Left lung (tissue), 10 donors: ENCODE results near the gene TNK2. TPM values are rescaled to one million over a fixed set of nuclear protein-coding genes. Genes with fewer than 3 reads are reported as not detected.
"Not testable (repeated sequence)": the region's sequence is repeated elsewhere in the genome, so short reads cannot be mapped to it uniquely, and the experiment has no call there.

Source experiments
- ATAC-seq: fragments of 200-7000 bp; cut with Tn5 transposase; one replicate; pipeline ENCODE4 v1.9.1; 2020; ENCODE audit warnings: moderate library complexity
- DNase-seq, 4 donors: peaks; one replicate each; pipeline ENCODE4 v3.0.0-alpha.2; 2013 to 2020
- H3K27ac ChIP-seq, 2 donors: fragments of 200-600 bp; sonication (generic) in 1 of 2; one replicate each; pipeline versions ENCODE4 v1.5.0 to v1.8.0; 2020 to 2021
- H3K27me3 ChIP-seq, 2 donors: fragments of 200-600 bp; sonication (generic) in 1 of 2; one replicate each; pipeline versions ENCODE4 v1.5.0 to v1.8.0; 2020 to 2021
- H3K36me3 ChIP-seq, 2 donors: fragments of 200-600 bp; sonication (generic) in 1 of 2; one replicate each; pipeline versions ENCODE4 v1.5.0 to v1.8.0; 2020 to 2021
- H3K4me1 ChIP-seq, 2 donors: fragments of 200-600 bp; one replicate each; pipeline ENCODE4 v1.8.0; 2021
- H3K4me3 ChIP-seq, 2 donors: fragments of 200-600 bp; sonication (generic) in 1 of 2; one replicate each; pipeline versions ENCODE4 v1.5.0 to v1.8.0; 2020 to 2021; ENCODE audit warnings: mild to moderate bottlenecking in 1 of 2
- H3K9me3 ChIP-seq, 2 donors: fragments of 200-600 bp; sonication (generic) in 1 of 2; one replicate each; pipeline versions ENCODE4 v1.5.0 to v1.8.0; 2020 to 2021
- CTCF ChIP-seq, 2 donors: fragments of 200-600 bp; sonication (generic) in 1 of 2; IDR thresholded peaks; one replicate each; pipeline versions ENCODE4 v1.5.0 to v1.8.0; 2021; ENCODE audit warnings: antibody characterized with exemption in 2 of 2
- intact Hi-C, 2 donors: fragments of 100-400 bp; cut with DNase I; formaldehyde crosslinking; loops; one replicate each; pipeline versions ENCODE4 v1.11.2 to v1.14.2; 2022
- polyA plus RNA-seq, 6 donors: library from polyadenylated mRNA; unstranded; fragments of 120-200 nt; gene quantifications; one replicate each; pipeline ENCODE4 v1.2.1, GENCODE V29; 2013; ENCODE audit not compliant: insufficient read length in 6 of 6
- total RNA-seq, 2 donors: library from RNA; stranded (reverse); fragmentation: NEBNext Ultra II Directional; extraction: Animal tissue kit (Norgen Biotek cat#: 25700); gene quantifications; one replicate each; pipeline ENCODE4 v1.2.1, GENCODE V29; 2021
- donor health status: DM: no; HTN: yes; CAD: no.
- donor health status: DM: no; HTN: no; CAD: no.

TNK2 gene
- total and polyA plus RNA-seq, 8 donors: 49.7 to 75.7 (median 58.2) TPM

GRCh38 chr3:195821403-195822130 is 86.8 kb downstream of the TNK2 start:
- DNase-seq (peak in 3 of 4 donors; percentile 42 to 65 (median 53)), ATAC-seq (peak; percentile 52)
- Histone ChIP-seq H3K4me3 (no peak overlapping the region), H3K9me3 (no peaks in the 10 kb centered on the region), H3K4me1 (peaks cover 7% of the 10 kb centered on the region in 2 donors), H3K27me3 (peaks cover 0 to 35% of the 10 kb centered on the region in 2 donors), H3K36me3 (no peaks in the 10 kb centered on the region), H3K27ac (no peak overlapping the region)
- TF ChIP-seq CTCF (IDR thresholded peaks at IDR 0.05): no peak
- intact Hi-C loops: no loop called here

GRCh38 chr3:195820901-195821300 is 87.5 kb downstream of the TNK2 start:
- no peak overlapping the region for H3K27ac ChIP-seq
- intact Hi-C loops: no loop called here

GRCh38 chr3:195820186-195820585 is 88.2 kb downstream of the TNK2 start:
- intact Hi-C loops: no loop called here
- no peaks in the 10 kb centered on the region for H3K9me3 ChIP-seq
- no peak overlapping the region for H3K27ac ChIP-seq
- H3K4me1 ChIP-seq: peaks cover 7% of the 10 kb centered on the region in 2 donors
- no peak overlapping the region for H3K4me3 ChIP-seq
- H3K27me3 ChIP-seq: peaks cover 0 to 35% of the 10 kb centered on the region in 2 donors
- ATAC-seq (no peak), DNase-seq (peak in 1 of 4 donors; percentile 61)
- H3K36me3 ChIP-seq: no peaks in the 10 kb centered on the region
- TF ChIP-seq CTCF (IDR thresholded peaks at IDR 0.05): no peak

More at GRCh38 chr3:195820901-195821300, 87.5 kb downstream of the TNK2 start:
- H3K9me3 ChIP-seq: no peaks in the 10 kb centered on the region
- H3K4me3 ChIP-seq: no peak overlapping the region
- no peaks in the 10 kb centered on the region for H3K36me3 ChIP-seq
- DNase-seq (peak in 1 of 4 donors; percentile 38), ATAC-seq (no peak)
- no peak for TF ChIP-seq CTCF (IDR thresholded peaks at IDR 0.05)
- peaks cover 0 to 35% of the 10 kb centered on the region in 2 donors for H3K27me3 ChIP-seq
- H3K4me1 ChIP-seq: peaks cover 7% of the 10 kb centered on the region in 2 donors

GRCh38 chr3:195818301-195818700 is 90.0 kb downstream of the TNK2 start:
- Histone ChIP-seq H3K4me3 (no peak overlapping the region), H3K27ac (no peak overlapping the region), H3K36me3 (no peaks in the 10 kb centered on the region), H3K27me3 (peaks cover 0 to 30% of the 10 kb centered on the region in 2 donors), H3K4me1 (peaks cover 0 to 7% of the 10 kb centered on the region in 2 donors), H3K9me3 (no peaks in the 10 kb centered on the region)
- intact Hi-C loops: no loop called here
- ATAC-seq (no peak), DNase-seq (peak in 2 of 4 donors; percentile 26 to 77)
- no peak for TF ChIP-seq CTCF (IDR thresholded peaks at IDR 0.05)

- Histone ChIP-seq H3K36me3 (no peaks in the 10 kb centered on the region), H3K4me3 (no peak overlapping the region), H3K27ac (no peak overlapping the region), H3K4me1 (peaks cover 0 to 7% of the 10 kb centered on the region in 2 donors), H3K27me3 (peaks cover 0 to 34% of the 10 kb centered on the region in 2 donors), H3K9me3 (no peaks in the 10 kb centered on the region)
- ATAC-seq (no peak), DNase-seq (peak in 1 of 4 donors; percentile 13)
- intact Hi-C loops: no loop called here
- no peak for TF ChIP-seq CTCF (IDR thresholded peaks at IDR 0.05)
Observed at GRCh38 chr3:195817578-195818135, 90.7 kb downstream of the TNK2 start.

- H3K36me3 ChIP-seq, H3K4me1 ChIP-seq, H3K27ac ChIP-seq, intact Hi-C loops, ATAC-seq, H3K4me3 ChIP-seq, H3K9me3 ChIP-seq: not testable (repeated sequence)
- peaks cover 0 to 35% of the 10 kb centered on the region in 2 donors for H3K27me3 ChIP-seq
- peak in 1 of 4 donors; percentile 24 for DNase-seq
Observed at GRCh38 chr3:195816276-195816913, 92.0 kb downstream of the TNK2 start.
